ENCODE measurements around the gene AGER. TPM values are rescaled to one million over a fixed set of nuclear protein-coding genes. Genes with fewer than 3 reads are reported as not detected.

AGER gene
- total and polyA plus RNA-seq, 9 of the 15 experiments (the other 6 are each of a cell fraction or from before 2014, with no cell fraction given) = 1.2 to 11.5 (median 4.1) TPM

DNA sequence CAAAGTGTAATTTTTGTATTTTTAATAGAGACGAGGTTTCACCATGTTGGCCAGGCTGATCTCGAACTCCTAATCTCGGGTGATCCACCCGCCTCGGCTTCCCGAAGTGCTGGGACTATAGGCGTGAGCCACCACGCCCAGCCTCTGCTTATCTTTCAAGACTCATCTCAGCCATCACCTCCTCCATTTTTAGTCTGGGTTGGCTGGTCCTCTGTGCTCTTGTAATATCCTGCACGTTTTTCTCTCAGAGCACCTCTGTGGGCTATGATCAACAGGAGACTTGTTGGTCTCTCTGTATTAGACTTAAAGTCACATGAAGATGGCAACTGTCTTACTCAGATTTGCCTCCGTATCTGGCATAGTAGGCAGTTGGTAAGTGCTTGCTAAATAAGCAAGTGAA lies 32.2 kb upstream of the AGER start:
- Histone ChIP-seq H3K9me1 (ENCODE audit: control insufficient read depth, insufficient read depth, low read length) (no peaks in the 10 kb centered on the region), H4K20me1 (replicated peaks; ENCODE audit: control insufficient read depth, insufficient read depth, low read length) (no peaks in the 10 kb centered on the region; the same call in 1 of the 2 replicates), H3K27ac (ENCODE audit: extremely low read depth, low read depth, low read length) (no peak overlapping the region), H3K36me3 (ENCODE audit: control insufficient read depth, insufficient read depth, low read length) (no peaks in the 10 kb centered on the region), H3K4me2 (ENCODE audit: insufficient read depth, low read length) (no peak overlapping the region), H3K4me3 (no peak overlapping the region), H3K9ac (ENCODE audit: insufficient read depth in 1 of 2, low read depth in 2 of 2, low read length in 2 of 2) (no peak overlapping the region), H3K4me1 (replicated peaks in 1 of 2; ENCODE audit: control insufficient read depth in 2 of 2, insufficient read depth in 2 of 2, low read length in 2 of 2) (peaks cover 8 to 16% of the 10 kb centered on the region in 2 experiments; a peak in 4 of 5 replicates), H2AFZ (ENCODE audit: low read depth, low read length) (peak overlapping the region; percentile 57), H3K27me3 (ENCODE audit: control insufficient read depth in 2 of 2, insufficient read depth in 2 of 2, low read length in 2 of 2) (peaks cover 12 to 39% of the 10 kb centered on the region in 2 experiments; a peak in 4 of 5 replicates), H3K79me2 (ENCODE audit: control insufficient read depth, insufficient read depth, low read length) (no peaks in the 10 kb centered on the region), H3K9me3 (replicated peaks; ENCODE audit: control insufficient read depth, insufficient read depth, low read depth, low read length) (no peaks in the 10 kb centered on the region)
- peak in 3 of 4 experiments; percentile 47 to 73 (median 56) for DNase-seq (ENCODE audit: extremely low read depth in 1 of 4, low spot score in 3 of 4)
- ChIA-PET CTCF (ENCODE audit: low intra/inter-chr PET ratio) (no interaction called here), POLR2A (no interaction called here)
- intact Hi-C loops (cut with micrococcal nuclease) = no loop called here
- FAIRE-seq = peak; percentile 61
- ATAC-seq = peak; percentile 67
- in situ Hi-C loops (cut with MboI) = no loop called here
- WGBS (ENCODE audit: insufficient coverage, low coverage, missing lambda C conversion rate) = under 1% methylated on average over 10 of the region's 10 CpGs
- no TSS peak for BruUV-seq (replicated peaks)
- TF ChIP-seq TCF7 (IDR thresholded peaks at IDR 0.05; ENCODE audit: borderline replicate concordance) = no peak
- TF ChIP-seq DPF2 (IDR thresholded peaks at IDR 0.05) = 0 out of 2 replicates have a peak, but pooled peaks have one; percentile 17
- TF ChIP-seq, protein P1, sequence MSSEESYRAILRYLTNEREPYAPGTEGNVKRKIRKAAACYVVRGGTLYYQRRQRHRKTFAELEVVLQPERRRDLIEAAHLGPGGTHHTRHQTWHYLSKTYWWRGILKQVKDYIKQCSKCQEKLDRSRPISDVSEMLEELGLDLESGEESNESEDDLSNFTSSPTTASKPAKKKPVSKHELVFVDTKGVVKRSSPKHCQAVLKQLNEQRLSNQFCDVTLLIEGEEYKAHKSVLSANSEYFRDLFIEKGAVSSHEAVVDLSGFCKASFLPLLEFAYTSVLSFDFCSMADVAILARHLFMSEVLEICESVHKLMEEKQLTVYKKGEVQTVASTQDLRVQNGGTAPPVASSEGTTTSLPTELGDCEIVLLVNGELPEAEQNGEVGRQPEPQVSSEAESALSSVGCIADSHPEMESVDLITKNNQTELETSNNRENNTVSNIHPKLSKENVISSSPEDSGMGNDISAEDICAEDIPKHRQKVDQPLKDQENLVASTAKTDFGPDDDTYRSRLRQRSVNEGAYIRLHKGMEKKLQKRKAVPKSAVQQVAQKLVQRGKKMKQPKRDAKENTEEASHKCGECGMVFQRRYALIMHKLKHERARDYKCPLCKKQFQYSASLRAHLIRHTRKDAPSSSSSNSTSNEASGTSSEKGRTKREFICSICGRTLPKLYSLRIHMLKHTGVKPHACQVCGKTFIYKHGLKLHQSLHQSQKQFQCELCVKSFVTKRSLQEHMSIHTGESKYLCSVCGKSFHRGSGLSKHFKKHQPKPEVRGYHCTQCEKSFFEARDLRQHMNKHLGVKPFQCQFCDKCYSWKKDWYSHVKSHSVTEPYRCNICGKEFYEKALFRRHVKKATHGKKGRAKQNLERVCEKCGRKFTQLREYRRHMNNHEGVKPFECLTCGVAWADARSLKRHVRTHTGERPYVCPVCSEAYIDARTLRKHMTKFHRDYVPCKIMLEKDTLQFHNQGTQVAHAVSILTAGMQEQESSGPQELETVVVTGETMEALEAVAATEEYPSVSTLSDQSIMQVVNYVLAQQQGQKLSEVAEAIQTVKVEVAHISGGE (CRISPR knock-in tag; IDR thresholded peaks at IDR 0.05) = no peak
- no peak for TF ChIP-seq EP300 (IDR thresholded peaks at IDR 0.05; ENCODE audit: low read length)
- TF ChIP-seq RCOR1 (IDR thresholded peaks at IDR 0.05; ENCODE audit: borderline replicate concordance in 1 of 2, low read depth in 2 of 2, low read length in 2 of 2) = peak in 1 of 2 experiments; percentile 63; a peak in 1 of 4 replicates
- no peak for TF ChIP-seq RAD21 (CRISPR knock-in tag; conservative IDR thresholded peaks at IDR 0.05 in 1 of 2, IDR thresholded peaks at IDR 0.05 in 1 of 2)
- TF ChIP-seq NR4A1 (CRISPR knock-in tag; IDR thresholded peaks at IDR 0.05) = no peak
- peak; percentile 85 for TF ChIP-seq NR4A1 (tag; IDR thresholded peaks at IDR 0.05)
- TF ChIP-seq ZNF766 (CRISPR knock-in tag; conservative IDR thresholded peaks at IDR 0.05) = peak; percentile 76
- TF ChIP-seq ESRRB (CRISPR knock-in tag; IDR thresholded peaks at IDR 0.05; ENCODE audit: borderline replicate concordance) = no peak
- 0 out of 2 replicates have a peak, but pooled peaks have one; percentile 23 for TF ChIP-seq HSF4 (CRISPR knock-in tag; IDR thresholded peaks at IDR 0.05; ENCODE audit: borderline replicate concordance)
- no peak for TF ChIP-seq CREBBP (IDR thresholded peaks at IDR 0.05; ENCODE audit: low read depth, low read length)
- TF ChIP-seq ARID2 (IDR thresholded peaks at IDR 0.05) = no peak
- TF ChIP-seq ZNF239 (CRISPR knock-in tag; IDR thresholded peaks at IDR 0.05) = peak; percentile 48; the same call in 1 of the 2 replicates
- TF ChIP-seq, protein P2, sequence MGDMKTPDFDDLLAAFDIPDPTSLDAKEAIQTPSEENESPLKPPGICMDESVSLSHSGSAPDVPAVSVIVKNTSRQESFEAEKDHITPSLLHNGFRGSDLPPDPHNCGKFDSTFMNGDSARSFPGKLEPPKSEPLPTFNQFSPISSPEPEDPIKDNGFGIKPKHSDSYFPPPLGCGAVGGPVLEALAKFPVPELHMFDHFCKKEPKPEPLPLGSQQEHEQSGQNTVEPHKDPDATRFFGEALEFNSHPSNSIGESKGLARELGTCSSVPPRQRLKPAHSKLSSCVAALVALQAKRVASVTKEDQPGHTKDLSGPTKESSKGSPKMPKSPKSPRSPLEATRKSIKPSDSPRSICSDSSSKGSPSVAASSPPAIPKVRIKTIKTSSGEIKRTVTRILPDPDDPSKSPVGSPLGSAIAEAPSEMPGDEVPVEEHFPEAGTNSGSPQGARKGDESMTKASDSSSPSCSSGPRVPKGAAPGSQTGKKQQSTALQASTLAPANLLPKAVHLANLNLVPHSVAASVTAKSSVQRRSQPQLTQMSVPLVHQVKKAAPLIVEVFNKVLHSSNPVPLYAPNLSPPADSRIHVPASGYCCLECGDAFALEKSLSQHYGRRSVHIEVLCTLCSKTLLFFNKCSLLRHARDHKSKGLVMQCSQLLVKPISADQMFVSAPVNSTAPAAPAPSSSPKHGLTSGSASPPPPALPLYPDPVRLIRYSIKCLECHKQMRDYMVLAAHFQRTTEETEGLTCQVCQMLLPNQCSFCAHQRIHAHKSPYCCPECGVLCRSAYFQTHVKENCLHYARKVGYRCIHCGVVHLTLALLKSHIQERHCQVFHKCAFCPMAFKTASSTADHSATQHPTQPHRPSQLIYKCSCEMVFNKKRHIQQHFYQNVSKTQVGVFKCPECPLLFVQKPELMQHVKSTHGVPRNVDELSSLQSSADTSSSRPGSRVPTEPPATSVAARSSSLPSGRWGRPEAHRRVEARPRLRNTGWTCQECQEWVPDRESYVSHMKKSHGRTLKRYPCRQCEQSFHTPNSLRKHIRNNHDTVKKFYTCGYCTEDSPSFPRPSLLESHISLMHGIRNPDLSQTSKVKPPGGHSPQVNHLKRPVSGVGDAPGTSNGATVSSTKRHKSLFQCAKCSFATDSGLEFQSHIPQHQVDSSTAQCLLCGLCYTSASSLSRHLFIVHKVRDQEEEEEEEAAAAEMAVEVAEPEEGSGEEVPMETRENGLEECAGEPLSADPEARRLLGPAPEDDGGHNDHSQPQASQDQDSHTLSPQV (IDR thresholded peaks at IDR 0.05) = peak; percentile 83; the same call in 1 of the 2 replicates
